ENCODE results near the gene PLCH1. TPM values are rescaled to one million over a fixed set of nuclear protein-coding genes. Genes with fewer than 3 reads are reported as not detected.

Gene PLCH1
- total and polyA plus RNA-seq, 4 experiments from 2014 or later: 0.02 TPM; not detected in 3

GRCh38 chr3:155385896-155386625 is 358.8 kb downstream of the PLCH1 start:
- no peaks in the 10 kb centered on the region for H3K36me3 ChIP-seq (ENCODE audit: insufficient read depth, low read length)
- DNase-seq: no peak
- no peaks in the 10 kb centered on the region for H3K4me1 Mint-ChIP-seq
- H3K27me3 Mint-ChIP-seq: peaks cover 0 to 4% of the 10 kb centered on the region in 2 donors
- intact Hi-C loops (cut with micrococcal nuclease): no loop called here
- no peaks in the 10 kb centered on the region for H3K27me3 ChIP-seq (ENCODE audit: insufficient read depth, low read length)
- H3K36me3 Mint-ChIP-seq: no peaks in the 10 kb centered on the region
- no peak overlapping the region for H3K27ac ChIP-seq (ENCODE audit: low read depth, low read length)
- ChIA-PET POLR2A (ENCODE audit: partially characterized antibody) (no interaction called here), CTCF (ENCODE audit: partially characterized antibody) (no interaction called here)
- no peak overlapping the region for H3K27ac Mint-ChIP-seq
- H3K9me3 Mint-ChIP-seq: no peaks in the 10 kb centered on the region
- no peaks in the 10 kb centered on the region for H3K9me3 ChIP-seq (ENCODE audit: control insufficient read depth in 1 of 2, low read length in 2 of 2)
- H3K4me3 Mint-ChIP-seq: no peak overlapping the region
- no peak overlapping the region for H3K4me3 ChIP-seq (ENCODE audit: low read length in 2 of 2)
- no peaks in the 10 kb centered on the region for H3K4me1 ChIP-seq (ENCODE audit: insufficient read depth, low read length)

- H3K36me3 ChIP-seq (ENCODE audit: insufficient read depth, low read length): no peaks in the 10 kb centered on the region
- H3K9me3 ChIP-seq (ENCODE audit: control insufficient read depth in 1 of 2, low read length in 2 of 2): no peaks in the 10 kb centered on the region
- no peaks in the 10 kb centered on the region for H3K4me1 ChIP-seq (ENCODE audit: insufficient read depth, low read length)
- Mint-ChIP-seq H3K4me1 (no peaks in the 10 kb centered on the region), H3K9me3 (no peaks in the 10 kb centered on the region), H3K36me3 (no peaks in the 10 kb centered on the region), H3K27me3 (peaks cover 2 to 6% of the 10 kb centered on the region in 2 donors), H3K27ac (no peak overlapping the region), H3K4me3 (no peak overlapping the region)
- intact Hi-C loops (cut with micrococcal nuclease): no loop called here
- H3K27ac ChIP-seq (ENCODE audit: low read depth, low read length): no peak overlapping the region
- ChIA-PET CTCF (ENCODE audit: partially characterized antibody) (no interaction called here), POLR2A (ENCODE audit: partially characterized antibody) (no interaction called here)
- H3K4me3 ChIP-seq (ENCODE audit: low read length in 2 of 2): no peak overlapping the region
- H3K27me3 ChIP-seq (ENCODE audit: insufficient read depth, low read length): no peaks in the 10 kb centered on the region
- DNase-seq: no peak
Observed at GRCh38 chr3:155382396-155383042, 362.4 kb downstream of the PLCH1 start.

- DNase-seq: no peak
- Histone ChIP-seq H3K36me3 (ENCODE audit: insufficient read depth, low read length) (no peaks in the 10 kb centered on the region), H3K4me3 (ENCODE audit: low read length in 2 of 2) (no peak overlapping the region), H3K27ac (ENCODE audit: low read depth, low read length) (no peak overlapping the region), H3K9me3 (ENCODE audit: control insufficient read depth in 1 of 2, low read length in 2 of 2) (no peaks in the 10 kb centered on the region), H3K27me3 (ENCODE audit: insufficient read depth, low read length) (no peaks in the 10 kb centered on the region), H3K4me1 (ENCODE audit: insufficient read depth, low read length) (no peaks in the 10 kb centered on the region)
- H3K36me3 Mint-ChIP-seq: no peaks in the 10 kb centered on the region
- no peaks in the 10 kb centered on the region for H3K4me1 Mint-ChIP-seq
- no peak overlapping the region for H3K4me3 Mint-ChIP-seq
- intact Hi-C loops (cut with micrococcal nuclease): no loop called here
- no peaks in the 10 kb centered on the region for H3K9me3 Mint-ChIP-seq
- no peak overlapping the region for H3K27ac Mint-ChIP-seq
- H3K27me3 Mint-ChIP-seq: peaks cover 2 to 7% of the 10 kb centered on the region in 2 donors
- ChIA-PET CTCF (ENCODE audit: partially characterized antibody) (no interaction called here), POLR2A (ENCODE audit: partially characterized antibody) (no interaction called here)
Observed at GRCh38 chr3:155377847-155378246, 367.0 kb downstream of the PLCH1 start.

GRCh38 chr3:155377071-155377470 is 367.8 kb downstream of the PLCH1 start:
- no peak overlapping the region for H3K4me3 ChIP-seq (ENCODE audit: low read length in 2 of 2)
- intact Hi-C loops (cut with micrococcal nuclease): no loop called here
- CTCF ChIA-PET (ENCODE audit: partially characterized antibody): no interaction called here
- H3K4me1 ChIP-seq (ENCODE audit: insufficient read depth, low read length): no peaks in the 10 kb centered on the region
- no peak overlapping the region for H3K27ac ChIP-seq (ENCODE audit: low read depth, low read length)
- peaks cover 2 to 8% of the 10 kb centered on the region in 2 donors for H3K27me3 Mint-ChIP-seq
- no peaks in the 10 kb centered on the region for H3K9me3 ChIP-seq (ENCODE audit: control insufficient read depth in 1 of 2, low read length in 2 of 2)
- DNase-seq: no peak
- H3K4me1 Mint-ChIP-seq: no peaks in the 10 kb centered on the region
- H3K4me3 Mint-ChIP-seq: no peak overlapping the region
- POLR2A ChIA-PET (ENCODE audit: partially characterized antibody): no interaction called here
- no peak overlapping the region for H3K27ac Mint-ChIP-seq
- no peaks in the 10 kb centered on the region for H3K27me3 ChIP-seq (ENCODE audit: insufficient read depth, low read length)
- no peaks in the 10 kb centered on the region for H3K9me3 Mint-ChIP-seq
- H3K36me3 ChIP-seq (ENCODE audit: insufficient read depth, low read length): no peaks in the 10 kb centered on the region
- H3K36me3 Mint-ChIP-seq: no peaks in the 10 kb centered on the region

GRCh38 chr3:155372281-155372680 is 372.6 kb downstream of the PLCH1 start:
- ChIA-PET CTCF (ENCODE audit: partially characterized antibody) (no interaction called here), POLR2A (ENCODE audit: partially characterized antibody) (no interaction called here)
- DNase-seq: no peak
- Histone ChIP-seq H3K27ac (ENCODE audit: low read depth, low read length) (no peak overlapping the region), H3K9me3 (ENCODE audit: control insufficient read depth in 1 of 2, low read length in 2 of 2) (no peaks in the 10 kb centered on the region), H3K4me3 (ENCODE audit: low read length in 2 of 2) (no peak overlapping the region), H3K4me1 (ENCODE audit: insufficient read depth, low read length) (no peaks in the 10 kb centered on the region), H3K36me3 (ENCODE audit: insufficient read depth, low read length) (no peaks in the 10 kb centered on the region), H3K27me3 (ENCODE audit: insufficient read depth, low read length) (no peaks in the 10 kb centered on the region)
- peaks cover 0 to 7% of the 10 kb centered on the region in 2 donors for H3K27me3 Mint-ChIP-seq
- no peak overlapping the region for H3K4me3 Mint-ChIP-seq
- intact Hi-C loops (cut with micrococcal nuclease): no loop called here
- no peaks in the 10 kb centered on the region for H3K4me1 Mint-ChIP-seq
- peaks cover 0 to 5% (median 2%) of the 10 kb centered on the region in 8 donors for H3K9me3 Mint-ChIP-seq
- no peak overlapping the region for H3K27ac Mint-ChIP-seq
- no peaks in the 10 kb centered on the region for H3K36me3 Mint-ChIP-seq

GRCh38 chr3:155370764-155371503 is 373.9 kb downstream of the PLCH1 start:
- Mint-ChIP-seq H3K27me3 (peaks cover 0 to 5% of the 10 kb centered on the region in 2 donors), H3K9me3 (peaks cover 0 to 7% (median 2%) of the 10 kb centered on the region in 8 donors), H3K4me1 (no peaks in the 10 kb centered on the region), H3K36me3 (no peaks in the 10 kb centered on the region), H3K4me3 (no peak overlapping the region), H3K27ac (no peak overlapping the region)
- intact Hi-C loops (cut with micrococcal nuclease): no loop called here
- ChIA-PET POLR2A (ENCODE audit: partially characterized antibody) (no interaction called here), CTCF (ENCODE audit: partially characterized antibody) (interaction anchor here (0.6 kb wide), 1 partner anchor 340 kb away, joined by 3 read pairs; no protein-coding TSS in a partner anchor)
- Histone ChIP-seq H3K4me1 (ENCODE audit: insufficient read depth, low read length) (no peaks in the 10 kb centered on the region), H3K4me3 (ENCODE audit: low read length in 2 of 2) (no peak overlapping the region), H3K36me3 (ENCODE audit: insufficient read depth, low read length) (no peaks in the 10 kb centered on the region), H3K27ac (ENCODE audit: low read depth, low read length) (no peak overlapping the region), H3K9me3 (ENCODE audit: control insufficient read depth in 1 of 2, low read length in 2 of 2) (no peaks in the 10 kb centered on the region), H3K27me3 (ENCODE audit: insufficient read depth, low read length) (no peaks in the 10 kb centered on the region)
- DNase-seq: no peak

GRCh38 chr3:155370198-155370597 is 374.7 kb downstream of the PLCH1 start:
- DNase-seq: no peak
- H3K4me1 Mint-ChIP-seq: no peaks in the 10 kb centered on the region
- Histone ChIP-seq H3K27ac (ENCODE audit: low read depth, low read length) (no peak overlapping the region), H3K36me3 (ENCODE audit: insufficient read depth, low read length) (no peaks in the 10 kb centered on the region), H3K27me3 (ENCODE audit: insufficient read depth, low read length) (no peaks in the 10 kb centered on the region), H3K4me3 (ENCODE audit: low read length in 2 of 2) (no peak overlapping the region), H3K4me1 (ENCODE audit: insufficient read depth, low read length) (no peaks in the 10 kb centered on the region), H3K9me3 (ENCODE audit: control insufficient read depth in 1 of 2, low read length in 2 of 2) (no peaks in the 10 kb centered on the region)
- H3K27me3 Mint-ChIP-seq: peaks cover 0 to 5% of the 10 kb centered on the region in 2 donors
- H3K27ac Mint-ChIP-seq: no peak overlapping the region
- peaks cover 0 to 11% (median 2%) of the 10 kb centered on the region in 8 donors for H3K9me3 Mint-ChIP-seq
- ChIA-PET POLR2A (ENCODE audit: partially characterized antibody) (no interaction called here), CTCF (ENCODE audit: partially characterized antibody) (interaction anchor here (0.6 kb wide), 1 partner anchor 340 kb away, joined by 3 read pairs; no protein-coding TSS in a partner anchor)
- no peak overlapping the region for H3K4me3 Mint-ChIP-seq
- intact Hi-C loops (cut with micrococcal nuclease): no loop called here
- no peaks in the 10 kb centered on the region for H3K36me3 Mint-ChIP-seq
